Cardiac muscle cell (in vitro differentiated cells and primary cell): ENCODE results near the gene LRGUK. TPM values are rescaled to one million over a fixed set of nuclear protein-coding genes. Genes with fewer than 3 reads are reported as not detected.

Source experiments
- DNase-seq, 2 donors: peaks; one replicate each; pipeline versions ENCODE4 v3.0.0 to v3.0.0-alpha.2; 2010 to 2017; ENCODE audit warnings: low read depth in 1 of 2, low spot score in 1 of 2
- H3K27ac ChIP-seq: fragments of 200-600 bp; sonication (generic); 2 replicates; pipeline ENCODE4 v1.5.1; 2016
- H3K27me3 ChIP-seq: fragments of 200-600 bp; sonication (generic); 2 replicates; pipeline ENCODE4 v1.6.0; 2016; ENCODE audit warnings: control low read depth
- H3K36me3 ChIP-seq: fragments of 200-600 bp; sonication (generic); 2 replicates; pipeline ENCODE4 v1.5.1; 2016; ENCODE audit warnings: control low read depth
- H3K4me1 ChIP-seq: fragments of 200-600 bp; sonication (generic); 2 replicates; pipeline ENCODE4 v1.8.1; 2017; ENCODE audit warnings: low read depth, mild to moderate bottlenecking, mixed run types
- H3K4me3 ChIP-seq: fragments of 200-600 bp; sonication (generic); 2 replicates; pipeline ENCODE4 v1.5.1; 2016; ENCODE audit warnings: mild to moderate bottlenecking
- H3K9me3 ChIP-seq: fragments of 200-600 bp; sonication (generic); 2 replicates; pipeline ENCODE4 v1.5.1; 2017; ENCODE audit warnings: low read depth, mild to moderate bottlenecking, control low read depth
- CTCF ChIP-seq: IDR thresholded peaks from 2 replicates; pipeline ENCODE4 v1.5.1; 2012; ENCODE audit warnings: low read depth, mild to moderate bottlenecking, low read length
- polyA plus RNA-seq: library from polyadenylated mRNA; unstranded; fragments of >200 nt; fragmentation: Nextera tagmentation; extraction: Ambion mirVana; gene quantifications from 2 replicates; pipeline ENCODE4 v1.2.1, GENCODE V29; 2016
- total RNA-seq: library from RNA; depleted of rRNA; stranded (reverse); fragments of >200 nt; gene quantifications from 2 replicates; pipeline ENCODE4 v1.2.3, GENCODE V29; 2016

The LRGUK gene
- total and polyA plus RNA-seq, 2 experiments from 2014 or later = 0.36 TPM; not detected in 1

DNA sequence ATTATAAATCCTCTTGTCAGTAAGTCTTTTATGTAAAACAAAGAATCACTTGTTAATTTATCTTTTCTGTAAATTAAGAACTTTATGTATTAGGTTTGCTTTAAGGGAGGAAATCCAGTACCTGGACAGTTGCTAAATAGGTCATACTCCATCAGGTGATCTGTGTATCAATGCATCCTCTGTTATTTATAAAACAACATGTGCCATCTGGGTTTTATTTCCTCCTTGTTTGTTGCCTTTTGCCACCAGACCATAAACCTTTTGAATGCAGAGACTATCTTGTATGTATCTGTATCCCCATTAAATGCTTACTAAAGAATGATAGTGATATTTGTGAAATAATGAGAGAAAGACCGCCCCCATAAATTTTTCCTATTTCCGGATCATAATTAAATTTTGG, 119.6 kb downstream of the LRGUK start:
- Histone ChIP-seq H3K4me1 (no peaks in the 10 kb centered on the region), H3K9me3 (no peaks in the 10 kb centered on the region), H3K27me3 (no peaks in the 10 kb centered on the region), H3K4me3 (no peak overlapping the region), H3K36me3 (no peaks in the 10 kb centered on the region), H3K27ac (no peak overlapping the region)
- DNase-seq = no peak
- TF ChIP-seq CTCF = no peak

DNA sequence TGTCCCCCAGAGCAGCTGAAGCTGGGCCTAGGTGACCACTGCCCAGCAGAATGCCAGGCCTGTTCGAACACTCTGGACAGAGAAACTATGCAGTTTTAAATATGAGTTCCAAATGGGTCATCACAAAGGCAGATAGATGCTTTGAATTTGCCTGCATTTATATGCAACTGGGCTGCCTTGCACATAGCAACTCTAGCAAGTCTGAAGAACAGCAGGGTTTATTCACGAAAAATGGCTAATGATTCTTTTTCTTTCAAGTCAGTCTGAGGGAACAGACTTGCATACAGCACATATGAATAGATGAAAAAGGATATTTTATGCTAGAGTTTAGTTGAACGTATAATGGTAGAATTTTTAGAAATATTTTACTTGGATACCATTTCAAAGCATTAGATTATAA, 121.1 kb downstream of the LRGUK start:
- no peaks in the 10 kb centered on the region for H3K4me1 ChIP-seq
- DNase-seq = no peak
- TF ChIP-seq CTCF = no peak

DNA sequence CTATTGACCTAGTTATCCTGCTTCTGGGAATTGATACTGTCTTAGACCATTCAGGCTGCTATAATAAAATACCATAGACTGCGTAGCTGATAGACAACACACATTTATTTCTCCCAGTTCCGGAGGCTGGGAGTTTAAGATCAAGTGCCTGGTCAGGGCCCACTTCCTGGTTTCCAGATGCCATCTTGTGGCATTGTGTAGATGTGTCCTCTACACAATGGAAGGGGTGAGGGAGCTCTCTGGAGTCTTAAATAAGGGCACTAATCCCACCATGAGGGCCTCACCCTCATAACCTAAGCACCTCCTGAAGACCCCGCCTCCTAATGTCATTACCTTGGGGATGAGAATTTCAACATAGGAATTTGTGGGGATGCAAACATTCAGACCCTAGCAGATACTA, 127.2 kb downstream of the LRGUK start:
- no peaks in the 10 kb centered on the region for H3K36me3 ChIP-seq
- no peaks in the 10 kb centered on the region for H3K9me3 ChIP-seq
- H3K27me3 ChIP-seq = no peaks in the 10 kb centered on the region
- H3K27ac ChIP-seq = no peak overlapping the region
- no peaks in the 10 kb centered on the region for H3K4me1 ChIP-seq
- DNase-seq = peak in 1 of 2 donors; percentile 4
- no peak overlapping the region for H3K4me3 ChIP-seq
- no peak for TF ChIP-seq CTCF

More for the DNA sequence above, 121.1 kb downstream of the LRGUK start:
- no peak overlapping the region for H3K4me3 ChIP-seq
- no peaks in the 10 kb centered on the region for H3K9me3 ChIP-seq
- no peak overlapping the region for H3K27ac ChIP-seq
- no peaks in the 10 kb centered on the region for H3K36me3 ChIP-seq
- H3K27me3 ChIP-seq = no peaks in the 10 kb centered on the region

DNA sequence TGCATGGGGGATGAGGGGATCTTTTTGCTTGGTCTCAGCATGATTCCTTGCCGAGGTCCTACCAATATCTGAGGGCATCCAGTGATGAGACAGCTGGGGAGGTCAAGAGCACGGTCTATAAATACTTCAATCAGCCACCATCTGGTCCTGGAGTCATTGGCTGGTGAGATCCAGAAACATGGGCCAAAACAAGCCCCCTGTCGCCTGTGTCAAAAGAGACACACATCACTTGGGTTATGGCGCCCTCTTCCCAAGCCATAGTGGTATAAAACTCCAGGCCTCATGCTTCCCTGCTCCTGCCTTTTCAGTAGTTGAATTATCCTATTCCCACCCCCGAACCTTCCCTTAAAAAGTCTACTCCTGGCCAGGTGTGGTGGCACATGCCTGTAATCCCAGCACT, 128.7 kb downstream of the LRGUK start:
- DNase-seq = no peak
- no peak for TF ChIP-seq CTCF

GRCh38 chr7:134262322-134262721, 135.2 kb downstream of the LRGUK start:
- H3K9me3 ChIP-seq = no peaks in the 10 kb centered on the region
- no peak for DNase-seq
- H3K27ac ChIP-seq = no peak overlapping the region
- no peak overlapping the region for H3K4me3 ChIP-seq
- no peaks in the 10 kb centered on the region for H3K36me3 ChIP-seq
- no peaks in the 10 kb centered on the region for H3K27me3 ChIP-seq
- TF ChIP-seq CTCF = no peak
- no peaks in the 10 kb centered on the region for H3K4me1 ChIP-seq

More for the DNA sequence above, 128.7 kb downstream of the LRGUK start:
- Histone ChIP-seq H3K4me1 (no peaks in the 10 kb centered on the region), H3K4me3 (no peak overlapping the region), H3K27ac (no peak overlapping the region), H3K9me3 (no peaks in the 10 kb centered on the region), H3K27me3 (no peaks in the 10 kb centered on the region), H3K36me3 (no peaks in the 10 kb centered on the region)

GRCh38 chr7:134276951-134277350, 149.8 kb downstream of the LRGUK start:
- Histone ChIP-seq H3K27ac (no peak overlapping the region), H3K4me3 (no peak overlapping the region), H3K27me3 (no peaks in the 10 kb centered on the region), H3K4me1 (no peaks in the 10 kb centered on the region), H3K36me3 (no peaks in the 10 kb centered on the region), H3K9me3 (no peaks in the 10 kb centered on the region)
- DNase-seq = peak; percentile 2 to 4
- no peak for TF ChIP-seq CTCF
